Thoracic aorta (tissue), 2 donors: Measurements from ENCODE around the gene KDM6A. TPM values are rescaled to one million over a fixed set of nuclear protein-coding genes. Genes with fewer than 3 reads are reported as not detected.

Source experiments
- ATAC-seq: fragments of 150-250 bp; one replicate; pipeline ENCODE4 v1.8.0; 2017; ENCODE audit warnings: low read depth; ENCODE audit not compliant: insufficient number of reproducible peaks, low FRiP score
- DNase-seq: peaks from one replicate; pipeline ENCODE4 v3.0.0-alpha.2; 2020; ENCODE audit warnings: low spot score
- H3K27ac ChIP-seq, 2 donors: fragments of 200-600 bp; sonication (generic); 1 replicate in 1 of 2; 2 replicates in 1 of 2; pipeline ENCODE4 v1.5.1; 2016; ENCODE audit warnings: mild to moderate bottlenecking in 2 of 2, moderate library complexity in 2 of 2
- H3K27me3 ChIP-seq: fragments of 200-600 bp; sonication (generic); replicated peaks from 2 replicates; pipeline ENCODE4 v1.6.0; 2016; ENCODE audit warnings: mild to moderate bottlenecking; ENCODE audit not compliant: insufficient read depth
- H3K36me3 ChIP-seq: fragments of 200-600 bp; sonication (generic); one replicate; pipeline ENCODE4 v1.5.1; 2016
- H3K4me1 ChIP-seq, 2 donors: fragments of 200-600 bp; sonication (generic); 1 replicate in 1 of 2; 2 replicates in 1 of 2; pipeline versions ENCODE4 v1.5.1 to v1.6.0; 2016; ENCODE audit warnings: low read depth in 2 of 2, mild to moderate bottlenecking in 1 of 2; ENCODE audit not compliant: control insufficient read depth in 1 of 2
- H3K4me3 ChIP-seq: fragments of 200-600 bp; sonication (generic); 2 replicates; pipeline ENCODE4 v1.5.1; 2016; ENCODE audit warnings: mild to moderate bottlenecking
- H3K9me3 ChIP-seq: fragments of 200-600 bp; sonication (generic); 2 replicates; pipeline ENCODE4 v1.5.1; 2016
- CTCF ChIP-seq: fragments of 200-600 bp; sonication (generic); IDR thresholded peaks from one replicate; pipeline ENCODE4 v1.5.1; 2019; ENCODE audit warnings: antibody characterized with exemption
- total RNA-seq, 2 donors: library from RNA; depleted of rRNA; stranded (reverse); fragments of >200 nt; gene quantifications; one replicate each; pipeline versions ENCODE4 v1.1.0 to v1.2.3, GENCODE V29; 2016

Gene KDM6A
- total RNA-seq, 2 donors from 2014 or later, result 18.3 to 26.9 TPM

- Histone ChIP-seq H3K9me3 (no peaks in the 10 kb centered on the region), H3K27me3 (no peaks in the 10 kb centered on the region), H3K36me3 (no peaks in the 10 kb centered on the region), H3K4me3 (peak overlapping the region; percentile 91), H3K4me1 (peaks cover 0 to 5% of the 10 kb centered on the region in 2 donors), H3K27ac (peak overlapping the region; percentile 82 to 96)
- TF ChIP-seq CTCF, result no peak
- DNase-seq, result no peak
- ATAC-seq, result no peak
Measured at GRCh38 chrX:44871931-44872820, 812 bp upstream of the KDM6A start.

- no peak for ATAC-seq
- no peaks in the 10 kb centered on the region for H3K36me3 ChIP-seq
- peak; percentile 3 for DNase-seq
- H3K9me3 ChIP-seq, result no peaks in the 10 kb centered on the region
- peak overlapping the region; percentile 91 for H3K4me3 ChIP-seq
- no peak for TF ChIP-seq CTCF
- no peaks in the 10 kb centered on the region for H3K27me3 ChIP-seq
- H3K4me1 ChIP-seq, result peaks cover 0 to 10% of the 10 kb centered on the region in 2 donors
- peak overlapping the region; percentile 96 to 97 for H3K27ac ChIP-seq
Measured at GRCh38 chrX:44873415-44874276, 658 bp downstream of the KDM6A start.

- no peak for TF ChIP-seq CTCF
- ATAC-seq (no peak), DNase-seq (no peak)
- H3K36me3 ChIP-seq, result no peaks in the 10 kb centered on the region
- H3K4me1 ChIP-seq, result peaks cover 0 to 10% of the 10 kb centered on the region in 2 donors
- H3K27ac ChIP-seq, result peak overlapping the region; percentile 96 to 97
- peak overlapping the region; percentile 91 for H3K4me3 ChIP-seq
- H3K9me3 ChIP-seq, result no peaks in the 10 kb centered on the region
- no peaks in the 10 kb centered on the region for H3K27me3 ChIP-seq
Measured at GRCh38 chrX:44874420-44875184, 1.6 kb downstream of the KDM6A start.

- Histone ChIP-seq H3K36me3 (no peaks in the 10 kb centered on the region), H3K27me3 (no peaks in the 10 kb centered on the region), H3K4me3 (peak overlapping the region; percentile 91), H3K9me3 (no peaks in the 10 kb centered on the region), H3K4me1 (peaks cover 0 to 10% of the 10 kb centered on the region in 2 donors), H3K27ac (peak overlapping the region in 1 of 2 donors; percentile 96)
- no peak for ATAC-seq
- no peak for DNase-seq
- no peak for TF ChIP-seq CTCF
Measured at GRCh38 chrX:44875185-44875489, 2.1 kb downstream of the KDM6A start.
